SH-SY5Y (cell line): ENCODE measurements around the gene SSX2B.
"Not testable (repeated sequence)": the region's sequence is repeated elsewhere in the genome, so short reads cannot be mapped to it uniquely, and the experiment has no call there.

Experiments
- GATA2 ChIP-seq: IDR thresholded peaks from 2 replicates; pipeline ENCODE4 v1.6.1; 2011; ENCODE audit warnings: mild to moderate bottlenecking, low read depth, low read length
- GATA3 ChIP-seq: IDR thresholded peaks from 2 replicates; pipeline ENCODE4 v1.6.1; 2011; ENCODE audit warnings: low read depth, mild to moderate bottlenecking, low read length, moderate library complexity

DNA sequence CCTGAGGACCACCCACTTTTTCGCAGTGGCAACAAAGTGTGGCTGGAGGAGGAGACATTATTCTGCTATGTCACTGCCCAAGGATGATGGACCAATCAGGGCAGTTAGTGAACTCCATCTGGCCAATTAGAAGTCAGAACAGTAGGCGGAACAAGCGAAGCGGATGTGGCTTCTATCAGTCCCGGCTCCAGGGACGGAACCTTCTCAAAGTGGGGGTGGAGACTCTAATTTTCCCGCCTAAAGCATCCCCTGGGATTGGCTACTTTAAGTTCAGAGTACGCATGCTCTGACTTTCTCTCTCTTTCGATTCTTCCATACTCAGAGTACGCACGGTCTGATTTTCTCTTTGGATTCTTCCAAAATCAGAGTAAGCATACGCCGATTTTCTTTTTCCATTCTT is at the start of gene SSX2B:
- not testable (repeated sequence) for TF ChIP-seq GATA2, GATA3
